GM12878 (cell line): ENCODE data around the gene RAB3IL1. TPM values are rescaled to one million over a fixed set of nuclear protein-coding genes. Genes with fewer than 3 reads are reported as not detected.

Experiments used
- ATAC-seq: fragments of 200-7000 bp; cut with Tn5 transposase; 3 replicates; pipeline ENCODE4 v1.9.1; 2020; ENCODE audit warnings: mild to moderate bottlenecking, moderate library complexity
- BruUV-seq: library from RNA; stranded (reverse); fragments of 400-500 nt; replicated peaks from 2 replicates; lab custom pipeline; 2021; lab: Mats Ljungman, UMichigan
- CTCF ChIA-PET: fragments of 300-600 bp; sonication (Branson Sonifier 250); formaldehyde crosslinking; extraction: SDS; loops from one replicate; lab custom pipeline; 2021; ENCODE audit warnings: inconsistent platforms; lab: Yijun Ruan, JAX
- POLR2A ChIA-PET: fragments of 350-600 bp; formaldehyde crosslinking; extraction: SDS; loops from one replicate; lab custom pipeline; 2021; ENCODE audit warnings: inconsistent platforms; lab: Charles Lee
- RAD21 ChIA-PET: fragments of 300-600 bp; sonication (Branson Sonifier 250); formaldehyde crosslinking; loops from one replicate; lab custom pipeline; 2023; ENCODE audit warnings: antibody characterized with exemption; ENCODE audit not compliant: unreplicated experiment; lab: Charles Lee
- SMC1A ChIA-PET: fragments of 300-600 bp; sonication (Branson Sonifier 250); formaldehyde crosslinking; loops from one replicate; lab custom pipeline; 2023; ENCODE audit not compliant: unreplicated experiment, uncharacterized antibody; lab: Charles Lee
- DNase-seq: peaks from one replicate; pipeline ENCODE4 v3.0.0-alpha.2; 2011; ENCODE audit warnings: low read depth, low spot score
- FAIRE-seq: peaks from 3 replicates; lab custom pipeline; 2011; peaks lifted over from hg19 to GRCh38; lab: Jason Lieb, UNC
- H2AFZ ChIP-seq: 2 replicates; pipeline ENCODE4 v1.6.0; 2011; ENCODE audit warnings: low read depth, low read length, control low read depth; ENCODE audit not compliant: control insufficient read depth
- H3K27ac ChIP-seq: 2 replicates; pipeline ENCODE4 v1.5.1; 2011; ENCODE audit warnings: control low read depth; ENCODE audit not compliant: control insufficient read depth, insufficient read depth
- H3K27me3 ChIP-seq, 2 experiments: replicated peaks in 1 of 2; 2 replicates each; pipeline versions ENCODE4 v1.6.0 to v1.6.1; 2011; ENCODE audit warnings: low read length in 1 of 2; ENCODE audit not compliant: control insufficient read depth in 2 of 2, insufficient read depth in 2 of 2
- H3K36me3 ChIP-seq, 2 experiments: 2 replicates each; pipeline ENCODE4 v1.5.1; 2011; ENCODE audit warnings: low read length in 1 of 2; ENCODE audit not compliant: control insufficient read depth in 2 of 2, insufficient read depth in 2 of 2
- H3K4me1 ChIP-seq: 2 replicates; pipeline ENCODE4 v1.6.1; 2011; ENCODE audit warnings: mild to moderate bottlenecking, low read length, moderate library complexity, mixed read lengths; ENCODE audit not compliant: control insufficient read depth, insufficient read depth
- H3K4me2 ChIP-seq: 2 replicates; pipeline ENCODE4 v1.6.0; 2011; ENCODE audit warnings: control low read depth; ENCODE audit not compliant: control insufficient read depth, insufficient read depth
- H3K4me3 ChIP-seq: fragments of 200-600 bp; sonication (generic); 2 replicates; pipeline ENCODE4 v1.5.1; 2016
- H3K79me2 ChIP-seq: 2 replicates; pipeline ENCODE4 v1.6.0; 2011; ENCODE audit warnings: low read length; ENCODE audit not compliant: control insufficient read depth, insufficient read depth
- H3K9ac ChIP-seq: 2 replicates; pipeline ENCODE4 v1.8.0; 2011; ENCODE audit warnings: low read length, control low read depth, mixed read lengths; ENCODE audit not compliant: control insufficient read depth, insufficient read depth
- H3K9me3 ChIP-seq: replicated peaks from 3 replicates; pipeline ENCODE4 v1.5.1; 2011; ENCODE audit warnings: mild to moderate bottlenecking, low read length; ENCODE audit not compliant: control insufficient read depth, insufficient read depth
- H4K20me1 ChIP-seq: 2 replicates; pipeline ENCODE4 v1.6.0; 2011; ENCODE audit not compliant: control insufficient read depth, insufficient read depth
- ASH2L ChIP-seq: fragments of 300-600, 200-600 bp; sonication (generic); IDR thresholded peaks from 2 replicates; pipeline ENCODE4 v1.6.1; 2017; ENCODE audit warnings: low read depth, mild to moderate bottlenecking, borderline replicate concordance
- CEBPZ ChIP-seq: fragments of 150-350 bp; IDR thresholded peaks from 2 replicates; pipeline ENCODE4 v1.6.1; 2016; ENCODE audit warnings: low read depth, low read length
- FOXM1 ChIP-seq: IDR thresholded peaks from 2 replicates; pipeline ENCODE4 v1.6.1; 2012; ENCODE audit warnings: low read depth, mild to moderate bottlenecking, inconsistent platforms, low read length, moderate library complexity
- MLLT1 ChIP-seq: fragments of 450-650 bp; IDR thresholded peaks from 2 replicates; pipeline ENCODE4 v1.6.1; 2016; ENCODE audit warnings: mild to moderate bottlenecking
- PAX5 ChIP-seq: IDR thresholded peaks from 2 replicates; pipeline ENCODE4 v1.6.1; 2011; ENCODE audit warnings: low read depth, low read length, borderline replicate concordance
- TAF1 ChIP-seq: IDR thresholded peaks from 2 replicates; pipeline ENCODE4 v1.6.1; 2011; ENCODE audit warnings: mild to moderate bottlenecking, low read depth, low read length, borderline replicate concordance
- WGBS: methylation state at CpG from one replicate; pipeline ENCODE4 v1.1.6; 2016; ENCODE audit warnings: low lambda C conversion rate; ENCODE audit not compliant: insufficient replicate concordance, insufficient coverage; ENCODE audit errors: missing lambda C conversion rate; 5-methylcytosine and 5-hydroxymethylcytosine counted together
- in situ Hi-C: fragments of 300-500 bp; cut with MboI; formaldehyde crosslinking; loops from 9 replicates; pipeline ENCODE4 v1.14.3; 2018; ENCODE audit warnings: mixed read lengths
- intact Hi-C: fragments of 100-400 bp; cut with micrococcal nuclease; formaldehyde crosslinking; loops from one replicate; pipeline ENCODE4 v1.14.2; 2022; ENCODE audit not compliant: unreplicated experiment
- polyA plus RNA-seq, 11 experiments: library from polyadenylated mRNA; depleted of rRNA in 4 of 11; unstranded in 6 of 11; stranded (reverse) in 5 of 11; fragments of >200 nt; fragmentation: Nextera tagmentation in 4 of 11; fragmentation: Illumina TruSeq in 1 of 11; extraction: Ambion mirVana in 4 of 11; extraction: Trizol in 1 of 11; gene quantifications; 1 replicate in 1 of 11; 2 replicates in 10 of 11; pipeline versions ENCODE4 v1.2.1 to v1.2.3, GENCODE V29; 2011 to 2016; ENCODE audit warnings: inconsistent platforms in 2 of 11, missing spikeins in 2 of 11, low read depth in 1 of 11
- total RNA-seq, 4 experiments: library from RNA; depleted of rRNA in 3 of 4; stranded (reverse); fragments of >200 nt in 3 of 4; fragmentation: Illumina TruSeq in 1 of 4; extraction: Trizol in 1 of 4; gene quantifications; 2 replicates each; pipeline versions ENCODE4 v1.2.1 to v1.2.3, GENCODE V29; 2013 to 2021
- TF ChIP-seq, protein P1 (sequence below): IDR thresholded peaks from 2 replicates; pipeline ENCODE4 v1.6.1; 2011; ENCODE audit warnings: borderline replicate concordance, low read depth, mild to moderate bottlenecking, moderate library complexity, mixed read lengths, low read length; ENCODE audit not compliant: insufficient read depth; ENCODE audit errors: extremely low read length

The RAB3IL1 gene
- total and polyA plus RNA-seq, 10 of the 15 experiments (the other 5 are each of a cell fraction or from before 2014, with no cell fraction given) = 0.04 TPM; not detected in 9

GRCh38 chr11:61948505-61948904 is 31.1 kb upstream of the RAB3IL1 start:
- in situ Hi-C loops = no loop called here

More at GRCh38 chr11:61948505-61948904, 31.1 kb upstream of the RAB3IL1 start:
- SMC1A ChIA-PET = interaction anchor here (0.7 to 7.1 kb wide), 17 partner anchors 15 to 160 kb away, joined by 3 to 86 read pairs (median 8); partner anchors contain the start of gene FTH1
- POLR2A ChIA-PET = interaction anchor here (0.6 to 1.0 kb wide), 3 partner anchors 20 to 162 kb away, joined by 3 to 4 read pairs (median 3); no protein-coding TSS in a partner anchor
- intact Hi-C loops = no loop called here
- H4K20me1 ChIP-seq = no peaks in the 10 kb centered on the region
- ATAC-seq (no peak), FAIRE-seq (no peak)
- H3K4me3 ChIP-seq = no peak overlapping the region
- CTCF ChIA-PET = interaction anchor here (0.6 to 8.2 kb wide), 29 partner anchors 9 to 283 kb away, joined by 3 to 188 read pairs (median 5); partner anchors contain the start of genes FADS3, FEN1, FTH1 and INCENP
- no peak overlapping the region for H3K9ac ChIP-seq
- WGBS = 81% methylated on average over 7 of the region's 7 CpGs
- TF ChIP-seq, protein P1, sequence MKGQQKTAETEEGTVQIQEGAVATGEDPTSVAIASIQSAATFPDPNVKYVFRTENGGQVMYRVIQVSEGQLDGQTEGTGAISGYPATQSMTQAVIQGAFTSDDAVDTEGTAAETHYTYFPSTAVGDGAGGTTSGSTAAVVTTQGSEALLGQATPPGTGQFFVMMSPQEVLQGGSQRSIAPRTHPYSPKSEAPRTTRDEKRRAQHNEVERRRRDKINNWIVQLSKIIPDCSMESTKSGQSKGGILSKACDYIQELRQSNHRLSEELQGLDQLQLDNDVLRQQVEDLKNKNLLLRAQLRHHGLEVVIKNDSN = no peak
- no peak for TF ChIP-seq FOXM1
- TF ChIP-seq ASH2L = no peak
- TF ChIP-seq MLLT1 = no peak
- no peak for TF ChIP-seq CEBPZ
- TF ChIP-seq PAX5 = no peak
- TF ChIP-seq TAF1 = no peak
- TF ChIP-seq, all 136 proteins: peak for 0
- no TSS peak for BruUV-seq
- Histone ChIP-seq H3K9me3 (no peaks in the 10 kb centered on the region), H3K79me2 (no peaks in the 10 kb centered on the region), H3K4me1 (no peaks in the 10 kb centered on the region), H3K4me2 (no peak overlapping the region), H3K27me3 (no peaks in the 10 kb centered on the region; a peak in 1 of 4 replicates), H3K27ac (no peak overlapping the region), H3K36me3 (no peaks in the 10 kb centered on the region), H2AFZ (no peak overlapping the region)
- DNase-seq = no peak
- RAD21 ChIA-PET = interaction anchor here (0.6 to 7.3 kb wide), 22 partner anchors 11 to 310 kb away, joined by 3 to 96 read pairs (median 5); partner anchors contain the start of gene FTH1
